ENCODE results near the gene DMAC2L. TPM values are rescaled to one million over a fixed set of nuclear protein-coding genes. Genes with fewer than 3 reads are reported as not detected.
"Not testable (repeated sequence)": the region's sequence is repeated elsewhere in the genome, so short reads cannot be mapped to it uniquely, and the experiment has no call there.

Gene DMAC2L
- total RNA-seq, 1 experiment from 2014 or later = 10.4 TPM

GRCh38 chr14:50365572-50365971 is 53.4 kb downstream of the DMAC2L start:
- peaks cover 11% of the 10 kb centered on the region for H3K4me1 ChIP-seq (replicated peaks)
- not testable (repeated sequence) for H3K27ac ChIP-seq; DNase-seq (ENCODE audit: low read depth in 1 of 2, low spot score in 2 of 2); H3K9me3 ChIP-seq (replicated peaks); H3K27me3 ChIP-seq (replicated peaks); H3K4me3 ChIP-seq; H3K36me3 ChIP-seq

- Histone ChIP-seq H3K27ac (no peak overlapping the region), H3K4me1 (replicated peaks) (peaks cover 11% of the 10 kb centered on the region), H3K4me3 (no peak overlapping the region), H3K9me3 (replicated peaks) (no peaks in the 10 kb centered on the region), H3K36me3 (no peaks in the 10 kb centered on the region), H3K27me3 (replicated peaks) (no peaks in the 10 kb centered on the region)
- DNase-seq (ENCODE audit: low read depth in 1 of 2, low spot score in 2 of 2) = no peak
Observed at GRCh38 chr14:50366115-50366514, 54.0 kb downstream of the DMAC2L start.

- Histone ChIP-seq H3K9me3 (replicated peaks) (no peaks in the 10 kb centered on the region), H3K27me3 (replicated peaks) (no peaks in the 10 kb centered on the region), H3K27ac (no peak overlapping the region), H3K36me3 (no peaks in the 10 kb centered on the region), H3K4me3 (no peak overlapping the region), H3K4me1 (replicated peaks) (peaks cover 11% of the 10 kb centered on the region)
- no peak for DNase-seq (ENCODE audit: low read depth in 1 of 2, low spot score in 2 of 2)
Observed at GRCh38 chr14:50366589-50366988, 54.5 kb downstream of the DMAC2L start.

DNA sequence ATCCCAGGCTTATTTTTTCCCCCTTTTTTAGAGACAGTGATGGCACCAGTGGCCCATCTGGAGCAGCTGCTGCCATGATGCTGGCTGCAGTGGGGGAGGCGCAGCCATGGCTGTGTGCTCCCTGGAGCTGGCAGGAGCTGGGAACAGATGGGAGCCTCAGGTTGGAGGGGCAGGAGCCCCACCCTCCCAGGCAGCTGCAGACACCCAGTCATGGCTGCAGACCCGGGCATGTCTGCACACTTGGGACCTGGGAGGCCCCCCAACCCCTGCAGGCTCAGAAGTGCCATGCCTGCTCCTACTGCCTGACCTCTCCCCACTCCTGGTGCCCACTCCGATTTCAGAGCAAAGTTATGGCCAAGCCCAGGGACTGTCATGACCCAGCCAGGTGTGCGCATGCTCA is 59.4 kb downstream of the DMAC2L start:
- H3K9me3 ChIP-seq (replicated peaks) = no peaks in the 10 kb centered on the region
- no peaks in the 10 kb centered on the region for H3K27me3 ChIP-seq (replicated peaks)
- no peak overlapping the region for H3K27ac ChIP-seq
- DNase-seq (ENCODE audit: low read depth in 1 of 2, low spot score in 2 of 2) = no peak
- no peaks in the 10 kb centered on the region for H3K36me3 ChIP-seq
- no peaks in the 10 kb centered on the region for H3K4me1 ChIP-seq (replicated peaks)
- no peak overlapping the region for H3K4me3 ChIP-seq

GRCh38 chr14:50373959-50374358 is 61.8 kb downstream of the DMAC2L start:
- no peaks in the 10 kb centered on the region for H3K36me3 ChIP-seq
- no peak overlapping the region for H3K27ac ChIP-seq
- no peaks in the 10 kb centered on the region for H3K4me1 ChIP-seq (replicated peaks)
- H3K4me3 ChIP-seq = no peak overlapping the region
- no peak for DNase-seq (ENCODE audit: low read depth in 1 of 2, low spot score in 2 of 2)
- no peaks in the 10 kb centered on the region for H3K27me3 ChIP-seq (replicated peaks)
- no peaks in the 10 kb centered on the region for H3K9me3 ChIP-seq (replicated peaks)

DNA sequence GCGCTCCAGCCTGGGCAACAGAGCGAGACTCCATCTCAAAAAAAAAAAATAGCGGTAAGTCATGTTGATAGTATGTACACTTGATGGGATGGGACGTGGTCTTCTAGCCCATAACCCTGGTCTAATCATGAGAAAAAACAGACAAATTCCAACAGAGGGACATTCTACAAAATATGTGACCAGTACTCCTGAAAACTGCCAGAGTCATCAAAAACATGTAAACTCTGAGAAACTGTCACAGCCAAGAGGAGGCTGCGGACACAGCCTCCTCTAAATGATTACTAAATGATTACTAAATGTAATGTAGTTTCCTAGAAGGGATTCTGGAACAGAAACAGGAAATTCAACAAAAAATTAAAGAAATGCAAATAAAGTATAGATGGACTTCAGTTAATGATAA is 63.6 kb downstream of the DMAC2L start:
- Histone ChIP-seq H3K36me3 (no peaks in the 10 kb centered on the region), H3K27me3 (replicated peaks) (no peaks in the 10 kb centered on the region), H3K4me3 (no peak overlapping the region), H3K9me3 (replicated peaks) (no peaks in the 10 kb centered on the region), H3K27ac (no peak overlapping the region), H3K4me1 (replicated peaks) (no peaks in the 10 kb centered on the region)
- DNase-seq (ENCODE audit: low read depth in 1 of 2, low spot score in 2 of 2) = no peak

Other genes with a start within 250 kb of the DMAC2L start
- 12.0 and 13.4 TPM in 2 replicates for gene VCPKMT, start 195.8 kb upstream of the DMAC2L start, total RNA-seq (2014; rRNA removed; shearing (Covaris generic))
- gene SOS2, start 80.7 kb upstream of the DMAC2L start, total RNA-seq (2014; rRNA removed; shearing (Covaris generic)) = 10.3 and 16.2 TPM in 2 replicates
- gene L2HGDH, start 95 bp upstream of the DMAC2L start, total RNA-seq (2014; rRNA removed; shearing (Covaris generic)) = 2.4 and 4.6 TPM in 2 replicates
- gene CDKL1, start 84.6 kb downstream of the DMAC2L start, total RNA-seq (2014; rRNA removed; shearing (Covaris generic)) = 23.9 and 107 TPM in 2 replicates
- 64.8 and 199 TPM in 2 replicates for gene MAP4K5, start 220.2 kb downstream of the DMAC2L start, total RNA-seq (2014; rRNA removed; shearing (Covaris generic))
- gene ATL1, start 247.8 kb downstream of the DMAC2L start, total RNA-seq (2014; rRNA removed; shearing (Covaris generic)) = 2.3 and 11.2 TPM in 2 replicates

Measured in SJSA1 (cell line).